Smooth muscle cell of the pulmonary artery (primary cell): ENCODE data around the gene TEKT4. TPM values are rescaled to one million over a fixed set of nuclear protein-coding genes. Genes with fewer than 3 reads are reported as not detected.

ENCODE experiments used
- total RNA-seq: library from RNA; depleted of rRNA; stranded (reverse); fragments of >200 nt; gene quantifications from 2 replicates; pipeline ENCODE4 v1.2.3, GENCODE V29; 2014

TEKT4 gene
- total RNA-seq: not detected in 2 replicates

GRCh38 chr2:94871226-94872087, at the start of gene TEKT4:
Gene TEKT4 (plus strand): TSS chr2:94871430. CDS start chr2:94871580, 150 bp downstream.

Other genes starting within 250 kb of the TEKT4 start
- gene MAL, start 154.3 kb downstream of the TEKT4 start, total RNA-seq: not detected in 2 replicates